ENCODE results near the gene CCDC12.

GRCh38 chr3:46926447-46926846 lies 50.1 kb downstream of the CCDC12 start:
- no peak for TF ChIP-seq POLR2A (IDR thresholded peaks at IDR 0.05; ENCODE audit: borderline replicate concordance, extremely low read depth, insufficient read depth, insufficient read length)
- TF ChIP-seq SP1 (IDR thresholded peaks at IDR 0.05; ENCODE audit: low read depth), result no peak
- no peak for TF ChIP-seq ATF3 (IDR thresholded peaks at IDR 0.05)
- TF ChIP-seq ZNF274 (IDR thresholded peaks at IDR 0.05; ENCODE audit: low read depth, low read length), result no peak
- no peak for TF ChIP-seq CTCF (IDR thresholded peaks at IDR 0.05 in 2 of 3, conservative IDR thresholded peaks at IDR 0.05 in 1 of 3; ENCODE audit: borderline replicate concordance in 1 of 3, insufficient read depth in 1 of 3, low read depth in 2 of 3, low read length in 2 of 3)
- TF ChIP-seq ZFX (IDR thresholded peaks at IDR 0.05), result no peak
- TF ChIP-seq ZBTB33 (IDR thresholded peaks at IDR 0.05; ENCODE audit: extremely low read depth, insufficient replicate concordance, low read length), result no peak
- TF ChIP-seq POLR2AphosphoS5 (IDR thresholded peaks at IDR 0.05; ENCODE audit: low read depth, low read length), result no peak
- TF ChIP-seq REST (IDR thresholded peaks at IDR 0.05; ENCODE audit: low read depth), result no peak
- no peak for TF ChIP-seq EZH2phosphoT487 (IDR thresholded peaks at IDR 0.05; ENCODE audit: borderline replicate concordance)
- TF ChIP-seq RAD21 (IDR thresholded peaks at IDR 0.05; ENCODE audit: low read depth), result no peak
- no peak for TF ChIP-seq EZH2 (IDR thresholded peaks at IDR 0.05)
- no peak for TF ChIP-seq JUND (IDR thresholded peaks at IDR 0.05)
- no peak for TF ChIP-seq TCF7L2 (IDR thresholded peaks at IDR 0.05; ENCODE audit: borderline replicate concordance, extremely low read depth, insufficient read depth, insufficient read length)
